Stimulated activated CD4-positive, alpha-beta T cell treated with anti-CD3 and anti-CD28 coated beads, Interleukin-2, amount 100 ng/mL, for 4 hours (primary cell): ENCODE results near the gene TNFSF13.

Experiments
- DNase-seq: peaks from one replicate; pipeline ENCODE4 v3.0.0-alpha.2; 2020; ENCODE audit warnings: low read depth

The TNFSF13 gene, protein sequence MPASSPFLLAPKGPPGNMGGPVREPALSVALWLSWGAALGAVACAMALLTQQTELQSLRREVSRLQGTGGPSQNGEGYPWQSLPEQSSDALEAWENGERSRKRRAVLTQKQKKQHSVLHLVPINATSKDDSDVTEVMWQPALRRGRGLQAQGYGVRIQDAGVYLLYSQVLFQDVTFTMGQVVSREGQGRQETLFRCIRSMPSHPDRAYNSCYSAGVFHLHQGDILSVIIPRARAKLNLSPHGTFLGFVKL

GRCh38 chr17:7558544-7559319 lies at the start of gene TNFSF13:
TNFSF13 (plus strand) TSS chr17:7558750; CDS start chr17:7559040, 290 bp downstream.
- no peak for DNase-seq

GRCh38 chr17:7508846-7509245 lies 49.7 kb upstream of the TNFSF13 start:
- no peak for DNase-seq

DNA sequence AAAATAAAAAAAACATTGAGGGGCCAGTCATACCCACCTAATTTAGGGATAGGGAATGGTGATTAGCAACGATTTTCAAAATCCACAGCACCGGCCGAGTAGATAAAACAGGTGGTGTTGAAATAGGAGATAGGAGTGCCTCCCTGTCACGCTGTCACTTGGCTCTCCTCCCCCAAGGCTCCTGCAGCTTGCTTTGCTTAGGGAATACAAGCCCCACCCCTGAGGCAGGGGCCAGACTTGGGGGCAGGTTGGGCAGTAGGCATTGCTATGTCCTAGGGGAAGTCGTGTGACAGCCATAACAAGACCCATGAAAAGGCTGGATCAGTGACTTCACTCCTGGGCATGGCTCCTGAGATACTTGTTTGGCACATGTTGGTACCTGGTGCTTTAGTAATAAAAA lies 48.6 kb upstream of the TNFSF13 start:
- no peak for DNase-seq

- no peak for DNase-seq
Measured at GRCh38 chr17:7511108-7511507, 47.4 kb upstream of the TNFSF13 start.

DNA sequence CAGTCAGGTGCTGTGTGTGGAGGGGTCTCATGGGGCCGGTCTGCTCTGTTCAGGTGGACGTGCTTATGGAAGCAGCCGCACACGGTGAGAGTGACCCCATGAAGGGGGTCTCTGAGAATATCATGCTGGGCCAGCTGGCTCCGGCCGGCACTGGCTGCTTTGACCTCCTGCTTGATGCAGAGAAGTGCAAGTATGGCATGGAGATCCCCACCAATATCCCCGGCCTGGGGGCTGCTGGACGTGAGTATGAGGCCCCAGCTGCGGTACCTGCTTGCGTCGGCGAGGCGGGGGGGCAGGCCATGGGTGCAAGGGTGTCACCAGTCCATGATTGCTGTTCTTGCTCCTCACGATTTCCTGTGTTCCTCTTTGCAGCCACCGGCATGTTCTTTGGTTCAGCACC lies 46.4 kb upstream of the TNFSF13 start:
- DNase-seq, result no peak

- DNase-seq, result no peak
Measured at GRCh38 chr17:7512824-7513540, 45.6 kb upstream of the TNFSF13 start.

GRCh38 chr17:7513850-7514419 lies 44.6 kb upstream of the TNFSF13 start:
- DNase-seq, result no peak

GRCh38 chr17:7515911-7516610 lies 42.5 kb upstream of the TNFSF13 start:
- no peak for DNase-seq

DNA sequence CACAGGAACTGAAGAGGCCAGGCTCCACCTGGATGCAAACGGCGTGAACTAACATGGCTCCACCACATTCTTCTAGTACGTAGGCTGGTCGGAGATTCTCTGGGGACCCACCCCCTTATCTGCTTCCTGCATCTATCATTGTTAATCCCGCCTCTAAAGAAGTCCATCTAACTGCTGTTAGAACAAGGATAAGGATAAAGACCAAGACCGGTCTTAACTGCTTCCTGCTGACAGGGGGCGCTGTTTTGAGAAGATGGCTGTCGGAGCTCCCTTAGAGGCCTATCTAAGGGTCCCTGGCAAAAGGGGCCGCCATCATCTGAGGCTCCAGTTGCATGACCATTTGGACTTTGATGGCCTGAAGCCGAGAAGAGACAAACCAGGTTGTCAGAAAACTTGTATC lies 35.5 kb upstream of the TNFSF13 start:
- DNase-seq, result peak; percentile 38

GRCh38 chr17:7528842-7529241 lies 29.7 kb upstream of the TNFSF13 start:
- DNase-seq, result no peak

GRCh38 chr17:7530023-7530900 lies 28.3 kb upstream of the TNFSF13 start:
- no peak for DNase-seq

GRCh38 chr17:7538050-7538449 lies 20.5 kb upstream of the TNFSF13 start:
- no peak for DNase-seq

GRCh38 chr17:7538891-7539545 lies 19.5 kb upstream of the TNFSF13 start:
- DNase-seq, result no peak

GRCh38 chr17:7541074-7541621 lies 17.4 kb upstream of the TNFSF13 start:
- no peak for DNase-seq

DNA sequence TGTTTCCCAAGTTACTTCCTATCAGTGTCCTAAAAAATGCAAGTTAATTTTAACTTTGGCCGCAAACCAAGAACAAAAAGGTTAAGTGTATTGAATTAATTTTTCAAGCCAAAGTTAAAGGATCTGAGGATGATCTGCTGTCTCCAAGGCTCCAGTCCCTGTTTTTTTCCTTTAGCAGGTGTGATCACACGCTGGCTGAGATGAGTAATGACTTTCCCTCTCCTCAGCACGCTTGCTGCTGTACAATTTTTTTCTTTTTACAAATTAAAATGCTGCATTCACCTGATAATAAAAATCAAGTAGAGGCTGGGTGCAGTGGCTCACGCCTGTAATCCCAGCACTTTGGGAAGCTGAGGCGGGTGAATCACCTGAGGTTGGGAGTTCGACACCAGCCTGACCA lies 13.6 kb upstream of the TNFSF13 start:
- DNase-seq, result no peak

DNA sequence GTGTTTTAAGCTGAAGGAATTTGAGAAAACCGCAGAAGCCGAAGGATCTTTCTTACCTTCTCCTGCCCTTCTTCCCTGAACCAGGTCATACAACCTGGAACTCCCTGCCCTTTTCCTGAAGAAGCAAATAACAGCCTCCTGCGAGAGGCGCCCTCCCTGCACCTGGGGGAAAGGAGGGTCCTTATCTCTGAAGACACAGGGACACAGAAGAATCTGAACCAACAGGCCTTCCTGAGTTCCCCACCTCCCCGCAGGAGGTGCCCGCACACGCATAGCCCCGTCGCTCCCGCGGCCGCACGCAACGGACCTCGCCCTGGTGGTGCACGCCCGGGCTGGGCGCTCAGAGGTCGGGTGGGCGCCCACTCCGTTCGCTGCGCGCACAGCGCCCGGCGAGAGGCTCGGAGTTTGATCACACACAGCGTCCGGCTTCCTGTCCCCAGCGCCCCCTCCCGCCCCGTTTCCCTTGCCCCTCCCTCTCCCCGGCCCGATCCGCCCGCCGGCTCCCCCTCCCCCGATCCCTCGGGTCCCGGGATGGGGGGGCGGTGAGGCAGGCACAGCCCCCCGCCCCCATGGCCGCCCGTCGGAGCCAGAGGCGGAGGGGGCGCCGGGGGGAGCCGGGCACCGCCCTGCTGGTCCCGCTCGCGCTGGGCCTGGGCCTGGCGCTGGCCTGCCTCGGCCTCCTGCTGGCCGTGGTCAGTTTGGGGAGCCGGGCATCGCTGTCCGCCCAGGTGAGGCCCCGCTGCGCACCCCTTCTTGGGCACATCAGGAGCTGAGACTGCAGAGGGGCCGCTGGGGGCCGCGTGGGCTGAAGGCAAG lies 9.8 kb upstream of the TNFSF13 start, which contains the start of gene TNFSF12:
Gene TNFSF12 (plus strand): TSS at position 474 of the 816 bp plus-strand sequence. CDS start 96 bp downstream, at position 570.
- peak; percentile 38 for DNase-seq

DNA sequence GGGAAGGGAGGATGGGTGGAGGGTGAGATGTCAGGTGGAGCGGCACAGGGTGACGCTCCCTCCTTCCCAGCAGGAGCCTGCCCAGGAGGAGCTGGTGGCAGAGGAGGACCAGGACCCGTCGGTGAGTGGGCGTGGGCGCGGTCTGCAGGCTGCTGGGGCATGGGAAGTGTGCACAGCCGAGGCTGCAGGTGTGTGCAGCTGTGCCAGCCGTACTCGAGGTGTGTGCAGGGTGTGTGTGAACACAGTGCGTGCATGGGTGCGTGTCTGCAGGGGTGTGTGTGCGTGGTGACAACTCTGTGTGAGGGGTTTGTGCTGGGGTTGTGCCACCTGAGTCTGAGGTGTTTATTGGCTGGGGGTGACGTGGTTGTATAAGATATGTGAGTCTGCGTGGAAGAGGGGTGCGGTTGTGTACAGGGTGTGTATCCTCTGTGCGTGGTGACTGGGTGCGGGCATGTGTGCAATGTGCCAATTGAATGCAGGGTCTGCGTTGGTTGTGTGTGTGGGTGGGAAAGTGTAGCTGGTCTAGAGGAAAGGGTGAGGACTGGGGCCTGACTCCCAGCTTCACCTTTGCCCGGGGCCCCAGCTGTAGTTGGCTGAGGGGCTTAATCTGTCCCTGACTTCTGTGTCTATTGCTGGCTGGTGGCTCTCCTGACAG lies 9.0 kb upstream of the TNFSF13 start:
- DNase-seq, result peak; percentile 24

GRCh38 chr17:7550344-7550743 lies 8.2 kb upstream of the TNFSF13 start:
- no peak for DNase-seq

DNA sequence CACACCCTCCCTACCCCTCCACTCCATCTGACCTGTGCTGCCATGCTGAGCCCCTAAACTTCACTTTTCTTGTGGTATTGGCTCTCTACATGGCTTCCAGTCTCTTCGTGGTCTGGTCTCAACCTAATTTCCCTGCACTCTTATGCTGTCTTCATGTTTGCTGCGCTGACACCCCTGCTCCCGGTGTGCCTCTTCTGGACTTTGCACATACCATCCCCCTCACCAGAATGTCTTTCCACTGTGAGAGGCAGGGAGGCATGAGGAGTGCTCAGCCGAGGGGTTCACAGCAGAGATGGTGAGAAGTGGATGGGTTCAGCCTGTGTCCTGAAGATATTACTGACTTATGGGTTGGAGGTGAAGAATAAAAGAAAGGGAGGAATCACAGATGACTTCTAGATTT lies 7.2 kb upstream of the TNFSF13 start:
- DNase-seq, result no peak
